Measurements from ENCODE around the gene CHGA. TPM values are rescaled to one million over a fixed set of nuclear protein-coding genes. Genes with fewer than 3 reads are reported as not detected.

Gene CHGA
- total RNA-seq, 1 experiment from 2014 or later = not detected

GRCh38 chr14:92974541-92975345 lies 51.8 kb downstream of the CHGA start:
- 0 out of 2 replicates have a peak, but pooled peaks cover 6% of the 10 kb centered on the region for H3K79me2 ChIP-seq (ENCODE audit: low read depth)
- H3K4me1 ChIP-seq (replicated peaks; ENCODE audit: insufficient read depth) = no peaks in the 10 kb centered on the region
- H4K20me1 ChIP-seq (ENCODE audit: insufficient read depth) = no peaks in the 10 kb centered on the region; the same call in 1 of the 2 replicates
- H3K27ac ChIP-seq = no peak overlapping the region
- BruUV-seq (replicated peaks) = no TSS peak
- H3K4me3 ChIP-seq = no peak overlapping the region
- no peak overlapping the region for H2AFZ ChIP-seq
- no peak for DNase-seq
- no peaks in the 10 kb centered on the region for H3K27me3 ChIP-seq (ENCODE audit: insufficient read depth, low read depth)
- no peaks in the 10 kb centered on the region; the same call in 1 of the 2 replicates for H3F3A ChIP-seq (ENCODE audit: insufficient read depth, low read depth)
- no peak overlapping the region for H3K4me2 ChIP-seq
- peaks cover 13% of the 10 kb centered on the region; the same call in 1 of the 2 replicates for H3K9me3 ChIP-seq (ENCODE audit: insufficient read depth, low read depth)
- no peaks in the 10 kb centered on the region for H3K9me2 ChIP-seq (ENCODE audit: insufficient read depth)
- no peak for TF ChIP-seq CTCF (conservative IDR thresholded peaks at IDR 0.05)
- TF ChIP-seq EZH2 (IDR thresholded peaks at IDR 0.05; ENCODE audit: low read depth) = no peak
- intact Hi-C loops (cut with micrococcal nuclease; ENCODE audit: unreplicated experiment) = loop anchor here (2.0 kb wide), 1 partner anchor 70 kb away; no protein-coding TSS in a partner anchor
- no peaks in the 10 kb centered on the region; the same call in 1 of the 2 replicates for H3K36me3 ChIP-seq (ENCODE audit: low read depth)
- ChIA-PET POLR2A (ENCODE audit: unreplicated experiment) (no interaction called here), CTCF (interaction anchor here (0.7 kb wide), 1 partner anchor 139 kb away, joined by 3 read pairs; no protein-coding TSS in a partner anchor)

GRCh38 chr14:92976268-92976667 lies 53.3 kb downstream of the CHGA start:
- no peak for DNase-seq
- TF ChIP-seq EZH2 (IDR thresholded peaks at IDR 0.05; ENCODE audit: low read depth) (no peak), CTCF (conservative IDR thresholded peaks at IDR 0.05) (no peak)
- H3K36me3 ChIP-seq (ENCODE audit: low read depth) = no peaks in the 10 kb centered on the region; the same call in 1 of the 2 replicates
- CTCF ChIA-PET = no interaction called here
- POLR2A ChIA-PET (ENCODE audit: unreplicated experiment) = no interaction called here
- H3K4me3 ChIP-seq = no peak overlapping the region
- H3K9me2 ChIP-seq (ENCODE audit: insufficient read depth) = no peaks in the 10 kb centered on the region
- no peaks in the 10 kb centered on the region; the same call in 1 of the 2 replicates for H3F3A ChIP-seq (ENCODE audit: insufficient read depth, low read depth)
- H3K9me3 ChIP-seq (ENCODE audit: insufficient read depth, low read depth) = peaks cover 13% of the 10 kb centered on the region; the same call in 1 of the 2 replicates
- no peaks in the 10 kb centered on the region for H3K27me3 ChIP-seq (ENCODE audit: insufficient read depth, low read depth)
- 0 out of 2 replicates have a peak, but pooled peaks cover 6% of the 10 kb centered on the region for H3K79me2 ChIP-seq (ENCODE audit: low read depth)
- H4K20me1 ChIP-seq (ENCODE audit: insufficient read depth) = no peaks in the 10 kb centered on the region; the same call in 1 of the 2 replicates
- H2AFZ ChIP-seq = no peak overlapping the region
- no peaks in the 10 kb centered on the region for H3K4me1 ChIP-seq (replicated peaks; ENCODE audit: insufficient read depth)
- no TSS peak for BruUV-seq (replicated peaks)
- no peak overlapping the region for H3K27ac ChIP-seq
- H3K4me2 ChIP-seq = no peak overlapping the region
- intact Hi-C loops (cut with micrococcal nuclease; ENCODE audit: unreplicated experiment) = no loop called here

GRCh38 chr14:92978229-92979021 lies 55.5 kb downstream of the CHGA start:
- Histone ChIP-seq H3F3A (ENCODE audit: insufficient read depth, low read depth) (no peaks in the 10 kb centered on the region), H3K4me3 (no peak overlapping the region), H3K9me3 (ENCODE audit: insufficient read depth, low read depth) (peaks cover 13% of the 10 kb centered on the region; the same call in 1 of the 2 replicates), H3K36me3 (ENCODE audit: low read depth) (no peaks in the 10 kb centered on the region; the same call in none of the 2 replicates), H3K9me2 (ENCODE audit: insufficient read depth) (no peaks in the 10 kb centered on the region), H3K27ac (no peak overlapping the region), H4K20me1 (ENCODE audit: insufficient read depth) (no peaks in the 10 kb centered on the region), H3K4me1 (replicated peaks; ENCODE audit: insufficient read depth) (no peaks in the 10 kb centered on the region), H3K27me3 (ENCODE audit: insufficient read depth, low read depth) (no peaks in the 10 kb centered on the region), H2AFZ (no peak overlapping the region), H3K79me2 (ENCODE audit: low read depth) (no peaks in the 10 kb centered on the region), H3K4me2 (no peak overlapping the region)
- TF ChIP-seq CTCF (conservative IDR thresholded peaks at IDR 0.05) = no peak
- TF ChIP-seq EZH2 (IDR thresholded peaks at IDR 0.05; ENCODE audit: low read depth) = no peak
- DNase-seq = no peak
- ChIA-PET POLR2A (ENCODE audit: unreplicated experiment) (no interaction called here), CTCF (no interaction called here)
- BruUV-seq (replicated peaks) = no TSS peak
- intact Hi-C loops (cut with micrococcal nuclease; ENCODE audit: unreplicated experiment) = no loop called here

Data from PC-9 (cell line).